Endothelial cell of umbilical vein (primary cell): ENCODE results near the gene ZNF414. TPM values are rescaled to one million over a fixed set of nuclear protein-coding genes. Genes with fewer than 3 reads are reported as not detected.

Experiments
- BruUV-seq: library from RNA; stranded (reverse); fragments of 400-500 nt; replicated peaks from 2 replicates; lab custom pipeline; 2021; lab: Mats Ljungman, UMichigan
- CTCF ChIA-PET: fragments of 300-600, 350-600 bp; sonication (Branson Sonifier 250); formaldehyde crosslinking; loops from one replicate; lab custom pipeline; 2021; ENCODE audit warnings: antibody characterized with exemption, inconsistent platforms; lab: Charles Lee
- POLR2A ChIA-PET: fragments of 300-600, 350-600 bp; sonication (Branson Sonifier 250); formaldehyde crosslinking; loops from one replicate; lab custom pipeline; 2021; ENCODE audit warnings: antibody characterized with exemption, inconsistent platforms; lab: Charles Lee
- DNase-seq: peaks from one replicate; pipeline ENCODE4 v3.0.0-alpha.2; 2011; ENCODE audit warnings: low read depth, low spot score
- FAIRE-seq: peaks from 2 replicates; lab custom pipeline; 2011; peaks lifted over from hg19 to GRCh38; lab: Jason Lieb, UNC
- H2AFZ ChIP-seq: 2 replicates; pipeline ENCODE4 v1.6.0; 2012; ENCODE audit warnings: low read depth, low read length, control low read depth, inconsistent platforms
- H3K27ac ChIP-seq: 2 replicates; pipeline ENCODE4 v1.5.1; 2011; ENCODE audit warnings: low read depth, mild to moderate bottlenecking, control low read depth, low read length, moderate library complexity; ENCODE audit not compliant: insufficient read depth
- H3K27me3 ChIP-seq, 2 experiments: 2 replicates each; pipeline versions ENCODE4 v1.6.0 to v1.6.1; 2011; ENCODE audit warnings: low read length in 2 of 2, mixed read lengths in 1 of 2; ENCODE audit not compliant: control insufficient read depth in 2 of 2, insufficient read depth in 2 of 2
- H3K36me3 ChIP-seq, 2 experiments: 2 replicates in 1 of 2; 3 replicates in 1 of 2; pipeline ENCODE4 v1.5.1; 2011; ENCODE audit warnings: low read length in 2 of 2, mild to moderate bottlenecking in 1 of 2, moderate library complexity in 1 of 2; ENCODE audit not compliant: control insufficient read depth in 2 of 2, insufficient read depth in 2 of 2; ENCODE audit errors: extremely low read depth in 1 of 2
- H3K4me1 ChIP-seq: 3 replicates; pipeline ENCODE4 v1.5.1; 2011; ENCODE audit warnings: mild to moderate bottlenecking, low read length; ENCODE audit not compliant: control insufficient read depth, insufficient read depth; ENCODE audit errors: extremely low read depth
- H3K4me2 ChIP-seq: 2 replicates; pipeline ENCODE4 v1.6.1; 2011; ENCODE audit warnings: low read length, control low read depth, mixed read lengths; ENCODE audit not compliant: insufficient read depth
- H3K4me3 ChIP-seq, 3 experiments: fragments of 200-600 bp in 1 of 3; sonication (generic), shearing (Covaris generic) in 1 of 3; replicated peaks in 1 of 3; 2 replicates each; pipeline ENCODE4 v1.5.1; 2011 to 2016; ENCODE audit warnings: control low read depth in 3 of 3, low read length in 3 of 3, mild to moderate bottlenecking in 2 of 3, inconsistent platforms in 1 of 3, low read depth in 1 of 3, moderate library complexity in 1 of 3; ENCODE audit not compliant: insufficient read depth in 1 of 3
- H3K79me2 ChIP-seq: 2 replicates; pipeline ENCODE4 v1.6.0; 2012; ENCODE audit warnings: low read length, inconsistent platforms; ENCODE audit not compliant: control insufficient read depth, insufficient read depth
- H3K9ac ChIP-seq: replicated peaks from 2 replicates; pipeline ENCODE3; 2011; ENCODE audit warnings: low read length, control low read depth; ENCODE audit not compliant: insufficient read depth; ENCODE audit errors: extremely low read depth
- H3K9me1 ChIP-seq: replicated peaks from 3 replicates; pipeline ENCODE4 v1.6.0; 2011; ENCODE audit warnings: mild to moderate bottlenecking, low read length; ENCODE audit not compliant: control insufficient read depth, insufficient read depth; ENCODE audit errors: extremely low read depth
- H3K9me3 ChIP-seq: replicated peaks from 2 replicates; pipeline ENCODE4 v1.5.1; 2012; ENCODE audit warnings: low read length, inconsistent platforms; ENCODE audit not compliant: control insufficient read depth, insufficient read depth
- H4K20me1 ChIP-seq: replicated peaks from 2 replicates; pipeline ENCODE3; 2011; ENCODE audit warnings: mild to moderate bottlenecking, low read length; ENCODE audit not compliant: control insufficient read depth, insufficient read depth; ENCODE audit errors: extremely low read depth
- CTCF ChIP-seq, 2 donors: IDR thresholded peaks; 1 replicate in 1 of 2; 2 replicates in 1 of 2; pipeline ENCODE4 v1.5.1; 2011; ENCODE audit warnings: low read length in 2 of 2, mild to moderate bottlenecking in 2 of 2, moderate library complexity in 2 of 2, control low read depth in 1 of 2, inconsistent platforms in 1 of 2, low read depth in 1 of 2; ENCODE audit not compliant: insufficient read depth in 1 of 2; ENCODE audit errors: extremely low read depth in 1 of 2
- EZH2 ChIP-seq: IDR thresholded peaks from 2 replicates; pipeline ENCODE4 v1.6.1; 2012; ENCODE audit warnings: borderline replicate concordance, low read depth, mild to moderate bottlenecking, moderate library complexity, low read length, inconsistent platforms; ENCODE audit not compliant: severe bottlenecking
- FOS ChIP-seq: IDR thresholded peaks from 2 replicates; pipeline ENCODE4 v1.6.1; 2011; ENCODE audit warnings: mild to moderate bottlenecking, low read length, moderate library complexity, borderline replicate concordance; ENCODE audit not compliant: insufficient read depth
- JUN ChIP-seq: IDR thresholded peaks from 2 replicates; pipeline ENCODE4 v1.6.1; 2011; ENCODE audit warnings: borderline replicate concordance, low read depth; ENCODE audit not compliant: insufficient read length, insufficient read depth
- MAX ChIP-seq: IDR thresholded peaks from 2 replicates; pipeline ENCODE4 v1.6.1; 2011; ENCODE audit not compliant: insufficient read depth, insufficient read length
- MYC ChIP-seq: IDR thresholded peaks from one replicate; pipeline ENCODE4 v1.6.1; 2011; ENCODE audit warnings: mild to moderate bottlenecking, low read depth, low read length
- POLR2AphosphoS5 ChIP-seq: IDR thresholded peaks from 2 replicates; pipeline ENCODE4 v1.6.1; 2012; ENCODE audit warnings: low read depth, mild to moderate bottlenecking, control low read depth, low read length, moderate library complexity; ENCODE audit not compliant: insufficient read depth
- dilution Hi-C: fragments of 300-500 bp; cut with MboI; formaldehyde crosslinking; loops from one replicate; pipeline ENCODE4 v1.15.0; 2019; ENCODE audit warnings: low sequenced_read_pairs; ENCODE audit not compliant: extremely low pct_ligation_motif_present
- intact Hi-C: fragments of 100-400 bp; cut with micrococcal nuclease; formaldehyde crosslinking; loops from one replicate; pipeline ENCODE4 v1.10.0; 2022
- polyA plus RNA-seq, 4 experiments: library from polyadenylated mRNA; depleted of rRNA in 3 of 4; stranded (reverse) in 3 of 4; unstranded in 1 of 4; fragments of >200 nt; gene quantifications; 2 replicates each; pipeline versions ENCODE4 v1.2.1 to v1.2.3, GENCODE V29; 2011 to 2012; ENCODE audit warnings: missing spikeins in 1 of 4
- total RNA-seq: library from RNA; stranded (reverse); gene quantifications from 2 replicates; pipeline ENCODE4 v1.2.3, GENCODE V29; 2021

The ZNF414 gene
- total and polyA plus RNA-seq, 2 donors (not counting 3 experiments of a cell fraction or from before 2014, with no cell fraction given) = 11.6 to 20.6 TPM

- DNase-seq = no peak
- Histone ChIP-seq H2AFZ (no peak overlapping the region), H3K36me3 (no peaks in the 10 kb centered on the region), H3K27ac (no peak overlapping the region), H3K9me1 (no peaks in the 10 kb centered on the region), H3K9me3 (no peaks in the 10 kb centered on the region), H3K4me3 (no peak overlapping the region), H3K9ac (no peak overlapping the region), H3K4me1 (peaks cover 11% of the 10 kb centered on the region), H3K27me3 (no peaks in the 10 kb centered on the region), H3K4me2 (no peak overlapping the region), H4K20me1 (no peaks in the 10 kb centered on the region), H3K79me2 (no peaks in the 10 kb centered on the region)
- POLR2A ChIA-PET = no interaction called here
- intact Hi-C loops (no loop called here), dilution Hi-C loops (no loop called here)
- no peak for TF ChIP-seq POLR2AphosphoS5
- no peak for FAIRE-seq
- CTCF ChIA-PET = no interaction called here
- no TSS peak for BruUV-seq
Measured at GRCh38 chr19:8511573-8512101, 2.3 kb downstream of the ZNF414 start.

GRCh38 chr19:8510589-8511115, 3.3 kb downstream of the ZNF414 start:
- no peak overlapping the region for H3K4me3 ChIP-seq
- H3K27me3 ChIP-seq = no peaks in the 10 kb centered on the region
- POLR2A ChIA-PET = no interaction called here
- H3K4me1 ChIP-seq = peaks cover 18% of the 10 kb centered on the region
- intact Hi-C loops (no loop called here), dilution Hi-C loops (no loop called here)
- BruUV-seq = no TSS peak
- H3K79me2 ChIP-seq = no peaks in the 10 kb centered on the region
- no peak for DNase-seq
- H3K9ac ChIP-seq = no peak overlapping the region
- H3K36me3 ChIP-seq = no peaks in the 10 kb centered on the region
- no peak overlapping the region for H2AFZ ChIP-seq
- H3K9me1 ChIP-seq = no peaks in the 10 kb centered on the region
- H3K27ac ChIP-seq = no peak overlapping the region
- no peak overlapping the region for H3K4me2 ChIP-seq
- TF ChIP-seq FOS (no peak), POLR2AphosphoS5 (no peak), MAX (no peak), MYC (no peak), JUN (no peak), CTCF (IDR thresholded peaks at IDR 0.05; ENCODE audit: extremely low read depth in 1 of 2, insufficient read depth in 1 of 2, low read depth in 1 of 2, low read length in 2 of 2) (no peak), EZH2 (no peak)
- H4K20me1 ChIP-seq = no peaks in the 10 kb centered on the region
- FAIRE-seq = no peak
- H3K9me3 ChIP-seq = no peaks in the 10 kb centered on the region
- CTCF ChIA-PET = no interaction called here
